IPS-11a (cell line): Measurements from ENCODE around the gene NLE1.
"Not testable (repeated sequence)": the region's sequence is repeated elsewhere in the genome, so short reads cannot be mapped to it uniquely, and the experiment has no call there.

Experiments used
- H3K4me3 ChIP-seq: one replicate; pipeline ENCODE4 v1.5.1; 2013; ENCODE audit warnings: low read depth, low read length, control low read depth

NLE1 gene

DNA sequence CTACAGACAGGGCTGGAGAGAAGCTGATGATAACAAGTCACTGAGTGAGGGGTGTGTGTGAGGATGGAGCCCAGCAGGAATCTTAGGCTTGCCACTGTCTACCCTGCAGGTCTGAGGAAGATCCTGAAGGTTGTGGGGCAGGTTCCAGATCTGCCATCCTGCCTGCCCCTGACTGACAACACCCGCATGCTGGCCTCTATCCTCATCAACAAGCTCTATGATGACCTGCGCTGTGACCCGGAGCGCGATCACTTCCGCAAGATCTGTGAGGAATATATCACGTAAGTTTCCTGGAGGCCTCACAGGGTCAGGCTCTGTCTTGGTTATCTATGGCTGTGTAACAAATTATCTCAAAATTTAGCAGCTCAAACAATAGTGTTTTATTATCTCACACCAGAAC, 21.8 kb upstream of the NLE1 start:
- no peak overlapping the region for H3K4me3 ChIP-seq

DNA sequence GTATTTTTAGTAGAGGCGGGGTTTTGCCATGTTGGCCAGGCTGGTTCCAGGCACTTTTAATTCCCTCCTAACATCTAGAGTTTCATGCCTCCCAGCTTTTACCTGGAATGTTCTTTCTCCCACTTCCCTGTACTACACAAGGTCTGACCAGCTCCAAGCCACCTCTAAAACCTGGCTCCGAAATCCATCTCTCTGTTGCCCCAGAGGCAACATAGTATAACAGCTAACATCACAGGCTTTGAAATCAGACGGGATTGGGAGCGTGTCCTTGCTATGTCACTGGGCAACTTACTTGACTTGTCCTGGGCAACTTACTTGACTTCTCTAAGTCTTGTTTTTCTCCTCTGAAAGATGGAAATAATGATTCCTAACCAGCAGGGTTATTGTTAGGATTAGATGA, 20.7 kb upstream of the NLE1 start:
- no peak overlapping the region for H3K4me3 ChIP-seq

DNA sequence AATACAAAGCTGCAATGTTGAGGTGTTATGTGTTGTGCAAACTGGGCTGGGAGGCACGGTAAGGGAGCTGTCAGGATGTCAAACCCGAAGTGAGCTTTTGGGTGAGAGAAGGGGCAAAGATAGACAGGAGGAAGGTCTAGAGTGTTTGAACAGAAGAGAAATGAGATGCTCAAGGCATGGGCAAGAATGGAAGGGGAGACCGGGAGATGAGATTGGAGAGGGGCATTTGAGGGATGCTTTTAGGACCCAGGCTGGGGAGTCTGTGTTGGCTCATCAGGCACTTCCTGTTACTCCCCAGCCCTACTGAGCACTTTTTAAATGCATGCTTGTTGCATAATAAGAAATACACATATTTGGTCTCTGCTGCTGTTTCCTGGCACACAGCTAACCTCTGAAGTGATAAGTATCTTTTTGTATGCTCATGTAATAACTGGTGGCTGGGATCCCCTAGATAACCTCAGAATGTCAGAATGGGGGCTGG, 19.2 kb upstream of the NLE1 start:
- no peak overlapping the region for H3K4me3 ChIP-seq

- no peak overlapping the region for H3K4me3 ChIP-seq
These were observed 18.5 kb upstream of the NLE1 start for GRCh38 chr17:35160354-35161201.

- no peak overlapping the region for H3K4me3 ChIP-seq
These were observed 17.8 kb upstream of the NLE1 start for GRCh38 chr17:35159940-35160339.

- H3K4me3 ChIP-seq: no peak overlapping the region
These were observed 13.1 kb upstream of the NLE1 start for GRCh38 chr17:35155246-35155645.

DNA sequence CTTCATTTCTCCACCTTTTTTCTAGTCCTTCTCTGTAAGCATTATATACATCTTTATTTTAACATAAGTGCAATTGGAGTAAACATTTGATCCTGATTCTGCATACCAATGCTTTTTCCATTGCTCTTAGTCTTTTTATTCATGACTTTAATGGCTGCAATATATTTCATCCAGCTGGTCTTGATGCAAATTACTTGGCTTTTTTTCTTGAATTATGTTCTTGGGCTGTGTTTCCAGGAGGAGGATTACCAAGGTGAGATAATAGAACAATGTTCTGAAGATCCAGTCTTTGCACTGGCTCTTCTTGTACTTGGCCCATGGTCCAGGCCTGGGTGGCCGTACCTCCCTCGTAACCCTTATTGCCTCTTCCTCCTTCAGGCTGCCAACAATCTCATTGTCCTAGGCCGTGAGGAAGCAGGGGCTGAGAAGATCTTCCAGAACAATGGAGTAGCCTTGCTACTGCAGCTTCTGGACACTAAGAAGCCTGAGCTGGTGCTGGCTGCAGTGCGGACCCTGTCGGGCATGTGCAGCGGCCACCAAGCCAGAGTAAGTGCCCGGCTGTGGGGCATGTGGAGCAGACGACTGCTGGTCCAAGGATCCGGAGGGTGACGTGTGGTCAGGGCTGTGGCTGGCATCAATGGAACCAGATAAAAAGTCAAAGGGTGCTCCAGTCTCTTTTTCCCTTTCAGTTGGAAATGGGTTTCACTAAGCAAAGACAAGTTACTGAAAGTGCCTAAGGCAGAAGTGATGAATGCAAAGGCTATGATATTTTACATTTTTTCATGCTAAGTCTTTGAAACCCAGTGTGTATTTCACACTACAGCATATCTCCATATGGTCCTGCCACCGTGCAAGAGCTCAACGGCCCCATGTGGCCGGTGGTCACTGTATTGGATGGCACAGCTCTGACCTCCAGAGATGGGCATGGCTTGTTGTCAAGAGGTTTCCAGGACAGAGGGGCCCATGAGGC, 12.4 kb upstream of the NLE1 start:
- H3K4me3 ChIP-seq: no peak overlapping the region

GRCh38 chr17:35152421-35153140, 10.5 kb upstream of the NLE1 start:
- no peak overlapping the region for H3K4me3 ChIP-seq

GRCh38 chr17:35151080-35151479, 9.0 kb upstream of the NLE1 start:
- H3K4me3 ChIP-seq: not testable (repeated sequence)

GRCh38 chr17:35149941-35150340, 7.8 kb upstream of the NLE1 start:
- no peak overlapping the region for H3K4me3 ChIP-seq

DNA sequence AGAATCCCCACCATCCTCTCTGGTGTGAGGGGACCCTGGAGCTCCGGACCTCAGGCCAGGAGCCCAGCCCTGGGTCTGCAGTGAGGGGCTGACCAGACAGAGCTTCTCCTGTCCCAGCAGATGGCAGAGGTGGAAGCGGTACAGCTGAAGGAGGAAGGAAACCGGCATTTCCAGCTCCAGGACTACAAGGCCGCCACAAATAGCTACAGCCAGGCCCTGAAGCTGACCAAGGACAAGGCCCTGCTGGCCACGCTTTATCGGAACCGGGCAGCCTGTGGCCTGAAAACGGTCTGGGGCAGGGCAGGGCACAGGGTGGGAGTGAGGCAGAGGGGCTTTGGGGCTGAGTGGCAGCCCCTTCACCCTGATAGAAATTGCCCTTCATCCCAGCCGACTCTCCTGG, 6.0 kb upstream of the NLE1 start:
- H3K4me3 ChIP-seq: no peak overlapping the region

DNA sequence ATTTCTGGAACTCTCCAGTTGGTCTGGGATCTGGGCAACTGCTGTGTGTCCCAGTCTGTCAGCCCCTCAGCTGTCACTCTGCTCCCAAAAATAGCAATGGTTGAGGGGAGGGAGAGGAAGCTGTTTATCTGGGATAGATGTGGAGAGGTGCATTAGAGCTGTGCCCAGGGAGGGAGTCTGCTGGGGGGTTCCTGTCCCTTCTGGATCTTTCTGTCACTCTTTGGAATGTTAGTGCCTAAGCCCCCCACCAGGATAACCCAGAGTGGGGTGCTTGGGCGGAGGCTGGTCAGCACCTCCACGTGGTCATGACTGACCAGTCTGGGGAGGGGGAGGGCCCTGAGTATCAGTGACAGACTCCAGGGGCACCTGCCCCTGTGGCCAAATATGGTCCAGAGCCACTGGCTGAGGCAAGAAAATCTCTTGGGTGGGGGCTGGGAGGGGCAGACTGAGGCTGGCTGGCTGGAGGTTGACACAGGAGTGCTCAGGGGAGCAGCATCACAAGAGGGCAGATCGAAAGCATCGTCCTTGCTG, 5.3 kb upstream of the NLE1 start, which contains the start of gene UNC45B:
UNC45B (plus strand) TSS at position 443 of the 531 bp plus-strand sequence. CDS start 447 bp downstream, outside the sequence.
- H3K4me3 ChIP-seq: no peak within 1 kb of the TSS

DNA sequence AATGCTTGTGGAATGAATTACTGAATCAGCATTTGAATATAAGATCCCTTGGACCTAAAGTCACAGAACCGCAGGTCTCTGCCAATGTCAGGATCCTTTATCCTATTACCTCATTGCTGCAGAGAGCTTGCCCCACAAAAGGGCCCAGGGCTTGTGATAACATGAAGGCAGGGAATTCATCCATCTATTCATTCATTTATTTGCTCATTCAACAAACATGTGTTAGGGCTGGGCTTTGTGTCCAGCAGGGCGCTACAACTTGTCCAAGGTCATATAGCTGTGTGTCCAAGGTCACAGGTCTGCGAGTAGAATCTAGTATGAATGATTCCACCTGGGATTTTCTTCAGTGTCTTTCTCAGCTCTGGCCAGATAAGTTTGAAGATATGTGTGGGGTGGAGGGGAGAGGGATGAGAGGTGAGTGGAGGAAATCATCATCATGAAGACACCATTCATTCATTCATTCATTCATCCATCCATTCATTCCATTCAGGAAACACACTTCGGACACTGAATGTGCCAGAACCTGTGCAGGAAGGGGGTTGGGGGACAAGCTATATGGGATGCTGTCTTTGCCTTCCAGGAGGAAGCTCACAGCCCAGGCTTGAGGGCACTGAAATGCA, 4.2 kb upstream of the NLE1 start:
- no peak overlapping the region for H3K4me3 ChIP-seq

DNA sequence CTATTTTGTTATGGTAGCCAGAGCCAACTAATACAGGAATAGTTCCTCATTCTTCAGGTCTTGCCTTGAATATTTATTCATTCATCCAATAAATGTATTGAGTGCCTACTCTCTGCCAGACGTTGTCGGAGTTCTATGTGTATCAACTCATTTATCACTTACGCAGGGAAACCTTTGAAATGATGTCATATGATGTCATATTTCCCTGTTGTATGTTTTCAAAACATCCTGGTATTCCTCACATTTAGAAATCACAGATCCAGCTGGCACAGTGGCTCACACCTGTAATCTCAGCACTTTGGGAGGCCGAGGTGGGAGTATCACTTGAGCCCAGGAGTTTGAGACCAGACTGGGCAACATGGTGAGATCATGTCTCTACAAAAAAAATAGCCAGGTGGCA, 2.7 kb upstream of the NLE1 start:
- H3K4me3 ChIP-seq: no peak overlapping the region

DNA sequence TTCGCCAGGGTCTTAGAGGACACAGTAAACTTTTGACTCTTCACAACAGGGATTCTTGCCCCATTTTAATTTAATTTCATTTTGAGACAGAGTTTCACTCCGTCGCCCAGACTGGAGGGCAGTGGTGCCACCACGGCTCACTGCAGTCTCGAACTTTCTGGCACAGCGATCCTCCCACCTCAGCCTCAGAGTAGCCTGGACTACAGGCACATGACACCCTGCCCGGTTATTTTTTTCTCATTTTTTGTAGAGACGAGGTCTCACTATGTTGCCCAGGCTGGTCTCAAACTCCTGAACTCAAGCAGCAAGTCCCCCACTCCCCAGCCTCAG, 329 bp upstream of the NLE1 start:
- peak overlapping the region; percentile 95 for H3K4me3 ChIP-seq

DNA sequence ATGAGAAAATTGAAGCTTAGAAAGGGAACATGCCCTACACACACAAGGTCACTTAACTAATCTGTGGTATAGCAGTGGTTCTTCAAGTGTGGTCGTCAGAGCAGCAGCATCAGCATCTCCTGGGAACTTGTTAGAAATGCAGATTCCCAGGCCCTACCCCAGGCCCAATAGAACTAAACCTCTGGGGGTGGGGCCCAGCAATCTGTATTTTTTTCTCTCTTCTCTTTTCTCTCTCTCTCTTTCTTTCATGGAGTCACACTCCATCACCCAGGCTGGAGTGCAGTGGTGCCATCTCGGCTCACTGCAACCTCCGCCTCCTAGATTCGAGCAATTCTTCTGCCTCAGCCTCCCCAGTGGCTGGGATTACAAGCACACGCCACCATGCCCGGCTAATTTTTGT, 3.9 kb downstream of the NLE1 start:
- H3K4me3 ChIP-seq: no peak overlapping the region

- no peak overlapping the region for H3K4me3 ChIP-seq
These were observed 6.8 kb downstream of the NLE1 start for GRCh38 chr17:35135322-35135721.

DNA sequence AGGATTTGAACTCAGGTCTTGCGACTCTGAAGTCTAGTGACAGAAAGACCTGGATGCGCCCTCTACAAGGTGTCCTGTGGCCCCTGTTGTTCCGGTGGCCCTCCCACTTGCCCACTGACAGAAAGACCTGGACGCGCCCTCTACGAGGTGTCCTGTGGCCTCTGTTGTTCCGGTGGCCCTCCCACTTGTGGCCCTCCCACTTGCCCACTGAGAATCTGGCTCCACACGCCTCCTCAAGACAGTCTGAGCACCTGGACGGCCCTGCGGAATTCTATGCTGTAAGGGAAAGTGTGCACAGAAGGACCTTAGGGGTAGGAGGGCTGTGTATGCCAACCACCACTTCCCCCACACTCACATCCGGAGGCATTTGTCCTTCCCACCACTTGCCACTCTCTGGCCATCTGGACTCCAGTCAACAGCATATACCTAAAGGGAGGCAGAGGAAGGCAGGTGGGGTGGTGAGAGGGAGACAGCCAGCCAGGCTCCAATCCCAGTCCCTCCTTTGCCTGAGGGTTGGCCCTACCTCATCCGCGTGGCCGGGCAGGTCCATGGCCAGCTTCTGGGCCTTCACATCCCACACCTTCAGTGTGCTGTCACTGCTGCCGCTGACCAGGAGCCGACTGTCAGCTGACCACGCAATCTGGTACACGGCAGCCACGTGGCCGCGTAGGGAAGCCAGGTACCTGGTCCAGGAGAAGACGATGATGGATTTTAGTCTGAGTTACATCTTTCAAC, 9.1 kb downstream of the NLE1 start:
- H3K4me3 ChIP-seq: no peak overlapping the region

DNA sequence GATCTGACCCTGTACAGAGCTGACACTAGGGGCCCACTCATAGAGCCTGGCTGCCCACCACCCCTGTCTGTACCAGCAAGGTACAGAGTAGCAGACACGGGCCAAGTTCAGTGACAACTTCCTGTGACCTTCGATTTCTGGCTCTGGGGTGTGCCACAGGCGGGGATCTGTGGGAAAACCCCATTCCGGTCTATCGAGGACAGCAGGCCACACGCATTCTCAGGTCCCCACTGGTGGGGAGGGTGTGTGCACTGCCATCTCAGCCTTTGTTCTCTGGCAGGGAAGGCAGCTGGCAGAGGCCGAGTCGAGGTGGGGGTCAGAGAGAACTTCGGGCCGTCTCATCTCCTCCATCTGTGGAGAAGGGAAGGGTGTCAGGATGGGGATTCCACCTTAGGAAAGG, 10.0 kb downstream of the NLE1 start:
- no peak overlapping the region for H3K4me3 ChIP-seq

DNA sequence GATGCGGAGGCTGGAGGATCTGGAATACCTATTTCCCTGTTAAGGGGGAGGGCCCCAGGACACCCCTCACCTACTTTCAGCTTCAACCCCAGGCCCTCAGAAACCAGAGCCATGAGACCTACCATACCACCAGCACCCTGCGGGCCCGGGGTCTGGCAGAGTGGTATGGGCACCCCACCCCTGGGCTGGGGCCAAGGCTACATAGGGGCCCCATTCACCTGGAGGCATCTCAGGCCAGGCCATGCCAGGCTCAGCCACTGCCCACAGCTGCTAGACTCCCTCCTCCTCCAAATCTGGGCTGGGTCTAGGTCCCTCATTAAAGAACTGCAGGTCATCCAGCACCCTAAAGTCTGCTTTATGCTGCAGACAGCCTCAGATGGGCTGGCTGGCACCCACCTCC, 11.7 kb downstream of the NLE1 start:
- H3K4me3 ChIP-seq: no peak overlapping the region
